Epithelial cell of proximal tubule (primary cell): ENCODE measurements around the gene AGK. TPM values are rescaled to one million over a fixed set of nuclear protein-coding genes. Genes with fewer than 3 reads are reported as not detected.

Experiments
- DNase-seq: peaks from one replicate; pipeline ENCODE4 v3.0.0-alpha.2; 2011; ENCODE audit warnings: low read depth
- H3K4me3 ChIP-seq: 2 replicates; pipeline ENCODE4 v1.5.1; 2011; ENCODE audit warnings: low read depth, mild to moderate bottlenecking, low read length
- total RNA-seq: library from RNA; depleted of rRNA; stranded (reverse); fragments of >200 nt; gene quantifications from 2 replicates; pipeline ENCODE4 v1.2.3, GENCODE V29; 2015
- TF ChIP-seq, protein P1 (sequence below): conservative IDR thresholded peaks from 2 replicates; pipeline ENCODE4 v1.5.1; 2012; ENCODE audit warnings: low read depth, mild to moderate bottlenecking, low read length

The AGK gene
- total RNA-seq, 1 donor from 2014 or later = 28.4 TPM

DNA sequence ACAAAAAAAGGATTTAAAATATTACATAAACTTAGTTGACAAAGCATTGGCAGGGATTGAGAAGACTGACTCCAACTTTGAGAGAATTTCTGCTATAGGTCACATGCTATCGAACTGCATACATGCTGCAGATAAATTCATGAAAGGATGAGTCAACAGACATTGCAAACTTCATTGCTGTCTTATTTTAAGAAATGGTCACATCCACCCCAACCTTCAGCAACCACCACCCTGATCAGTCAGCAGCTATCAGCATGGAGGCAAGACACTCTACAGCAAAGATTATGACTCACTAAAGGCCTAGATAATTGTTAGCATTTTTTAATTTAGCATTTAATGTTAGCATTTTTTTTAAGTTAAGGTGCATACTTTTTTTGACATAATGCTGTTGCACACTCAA, 73.6 kb downstream of the AGK start:
- DNase-seq = no peak
- TF ChIP-seq, protein P1, sequence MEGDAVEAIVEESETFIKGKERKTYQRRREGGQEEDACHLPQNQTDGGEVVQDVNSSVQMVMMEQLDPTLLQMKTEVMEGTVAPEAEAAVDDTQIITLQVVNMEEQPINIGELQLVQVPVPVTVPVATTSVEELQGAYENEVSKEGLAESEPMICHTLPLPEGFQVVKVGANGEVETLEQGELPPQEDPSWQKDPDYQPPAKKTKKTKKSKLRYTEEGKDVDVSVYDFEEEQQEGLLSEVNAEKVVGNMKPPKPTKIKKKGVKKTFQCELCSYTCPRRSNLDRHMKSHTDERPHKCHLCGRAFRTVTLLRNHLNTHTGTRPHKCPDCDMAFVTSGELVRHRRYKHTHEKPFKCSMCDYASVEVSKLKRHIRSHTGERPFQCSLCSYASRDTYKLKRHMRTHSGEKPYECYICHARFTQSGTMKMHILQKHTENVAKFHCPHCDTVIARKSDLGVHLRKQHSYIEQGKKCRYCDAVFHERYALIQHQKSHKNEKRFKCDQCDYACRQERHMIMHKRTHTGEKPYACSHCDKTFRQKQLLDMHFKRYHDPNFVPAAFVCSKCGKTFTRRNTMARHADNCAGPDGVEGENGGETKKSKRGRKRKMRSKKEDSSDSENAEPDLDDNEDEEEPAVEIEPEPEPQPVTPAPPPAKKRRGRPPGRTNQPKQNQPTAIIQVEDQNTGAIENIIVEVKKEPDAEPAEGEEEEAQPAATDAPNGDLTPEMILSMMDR = no peak
- no peak overlapping the region for H3K4me3 ChIP-seq

- DNase-seq = no peak
- TF ChIP-seq, protein P1 = no peak
- no peak overlapping the region for H3K4me3 ChIP-seq
Observed at GRCh38 chr7:141630621-141631020, 79.4 kb downstream of the AGK start.

DNA sequence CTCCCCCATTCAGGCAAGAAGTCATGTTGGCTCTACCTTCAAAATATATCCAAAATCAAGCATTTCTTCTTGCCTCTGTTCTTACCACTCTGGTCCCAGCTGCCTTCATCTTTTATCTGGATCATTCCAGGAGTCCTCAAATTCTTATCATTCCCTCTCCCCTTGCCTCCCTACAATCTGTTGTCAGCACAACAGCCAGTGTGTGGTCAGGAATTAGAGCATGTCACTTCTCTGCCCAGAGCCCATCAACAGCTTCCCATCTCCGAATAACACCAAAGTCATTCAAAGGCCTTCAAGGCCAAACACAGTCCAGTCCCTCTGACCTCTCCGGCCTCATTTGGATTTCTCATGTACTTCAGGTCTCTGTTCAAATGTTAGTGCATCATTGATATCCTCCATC, 80.3 kb downstream of the AGK start:
- no peak overlapping the region for H3K4me3 ChIP-seq
- TF ChIP-seq, protein P1 = no peak
- DNase-seq = no peak

DNA sequence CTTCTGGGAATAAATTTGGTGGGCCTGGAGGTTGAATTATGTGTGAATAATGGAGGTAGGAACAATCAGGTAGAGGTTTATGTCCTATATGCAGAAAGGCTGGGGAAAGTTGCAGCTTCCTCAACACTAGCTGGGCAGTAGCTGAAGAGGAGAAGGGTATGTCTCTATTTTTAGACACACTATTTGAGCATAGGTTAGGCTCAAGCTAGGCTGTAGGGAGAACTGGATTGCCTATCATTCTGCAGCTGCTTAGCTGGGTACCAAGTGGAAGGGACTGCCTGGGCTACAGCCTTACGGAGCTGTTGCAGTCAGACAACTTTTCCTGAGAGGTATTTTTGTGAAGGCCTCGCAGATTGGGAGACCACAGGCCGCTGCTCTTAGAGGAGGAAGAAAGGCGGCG, 82.9 kb downstream of the AGK start:
- TF ChIP-seq, protein P1 = no peak
- no peak overlapping the region for H3K4me3 ChIP-seq
- no peak for DNase-seq

GRCh38 chr7:141636053-141636452, 84.8 kb downstream of the AGK start:
- TF ChIP-seq, protein P1 = no peak
- no peak overlapping the region for H3K4me3 ChIP-seq
- no peak for DNase-seq

GRCh38 chr7:141640239-141640840, 89.1 kb downstream of the AGK start:
- no peak overlapping the region for H3K4me3 ChIP-seq
- no peak for DNase-seq
- TF ChIP-seq, protein P1 = no peak

- no peak for DNase-seq
- TF ChIP-seq, protein P1 = peak; percentile 36
- H3K4me3 ChIP-seq = no peak overlapping the region
Observed at GRCh38 chr7:141641876-141642275, 90.7 kb downstream of the AGK start.
